ENCODE measurements around the gene SEC61B. TPM values are rescaled to one million over a fixed set of nuclear protein-coding genes. Genes with fewer than 3 reads are reported as not detected.
A peak's percentile ranks its signal among the peaks of the same experiment; 100 is the strongest.

Gene SEC61B
- total RNA-seq, 1 donor from 2014 or later = 129 TPM

GRCh38 chr9:99238331-99238730, 16.2 kb downstream of the SEC61B start:
- Mint-ChIP-seq H3K27me3 (ENCODE audit: low read depth) (no peaks in the 10 kb centered on the region), H3K36me3 (ENCODE audit: low read depth) (no peaks in the 10 kb centered on the region), H3K4me3 (no peak overlapping the region), H3K9me3 (no peaks in the 10 kb centered on the region), H3K27ac (ENCODE audit: unreplicated experiment) (no peak overlapping the region), H3K4me1 (peaks cover 5% of the 10 kb centered on the region)
- no peak for DNase-seq (ENCODE audit: low read depth, low spot score)
- TF ChIP-seq CTCF (conservative IDR thresholded peaks at IDR 0.05) = no peak

- H3K27me3 Mint-ChIP-seq (ENCODE audit: low read depth) = no peaks in the 10 kb centered on the region
- H3K4me1 Mint-ChIP-seq = peaks cover 5% of the 10 kb centered on the region
- TF ChIP-seq CTCF (conservative IDR thresholded peaks at IDR 0.05) = no peak
- H3K4me3 Mint-ChIP-seq = no peak overlapping the region
- no peak for DNase-seq (ENCODE audit: low read depth, low spot score)
- no peaks in the 10 kb centered on the region for H3K9me3 Mint-ChIP-seq
- H3K36me3 Mint-ChIP-seq (ENCODE audit: low read depth) = peaks cover 2% of the 10 kb centered on the region
- peak overlapping the region; percentile 57 for H3K27ac Mint-ChIP-seq (ENCODE audit: unreplicated experiment)
Measured at GRCh38 chr9:99239341-99240060, 17.4 kb downstream of the SEC61B start.

- Mint-ChIP-seq H3K27me3 (ENCODE audit: low read depth) (no peaks in the 10 kb centered on the region), H3K36me3 (ENCODE audit: low read depth) (peaks cover 2% of the 10 kb centered on the region)
Measured at GRCh38 chr9:99241106-99241505, 19.0 kb downstream of the SEC61B start.

DNA sequence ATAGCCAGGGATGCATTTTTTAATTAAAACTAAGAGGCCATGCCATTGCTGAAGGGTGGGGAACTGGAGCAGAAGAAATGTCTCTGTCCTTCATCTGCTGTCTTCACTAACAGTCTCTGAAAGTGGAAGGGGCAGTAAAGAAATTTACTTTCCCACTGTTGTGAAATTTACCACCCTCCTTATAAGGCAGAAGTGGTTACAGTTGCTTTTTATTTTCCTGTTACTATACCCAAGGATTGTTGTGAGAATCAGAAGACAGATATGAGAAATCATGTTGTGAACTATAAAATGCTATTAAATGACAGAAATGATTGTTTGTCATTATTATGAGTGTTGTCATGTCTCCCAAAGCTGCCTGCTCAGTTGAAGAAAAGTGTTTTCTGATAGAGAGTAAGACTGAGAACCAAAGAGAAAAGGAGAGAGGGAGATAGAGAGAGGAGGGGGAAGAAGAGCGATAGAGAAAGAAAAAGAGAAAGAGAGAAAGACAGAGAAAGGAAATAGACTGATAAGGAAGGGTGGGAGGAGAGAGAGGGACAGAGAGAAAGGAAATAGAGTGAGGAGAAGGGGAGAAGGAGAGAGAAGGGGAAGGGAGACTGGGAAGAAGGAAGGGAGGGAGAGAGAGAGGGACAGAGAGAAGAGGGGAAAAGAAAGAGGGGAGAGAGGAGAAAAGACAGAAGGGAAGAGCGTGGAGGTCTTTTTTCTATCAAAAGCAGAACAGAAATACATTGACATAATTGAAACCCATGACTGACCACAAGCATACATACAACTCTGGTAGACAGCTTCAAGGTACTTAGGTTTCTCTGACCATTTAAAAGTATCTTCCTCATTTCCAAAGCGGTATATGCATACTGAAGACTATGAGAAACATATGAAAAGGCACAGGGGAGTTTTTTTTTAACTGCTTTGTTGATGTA, 22.5 kb downstream of the SEC61B start:
- TF ChIP-seq CTCF (conservative IDR thresholded peaks at IDR 0.05) = no peak
- no peak for DNase-seq (ENCODE audit: low read depth, low spot score)
- Mint-ChIP-seq H3K9me3 (no peaks in the 10 kb centered on the region), H3K27ac (ENCODE audit: unreplicated experiment) (no peak overlapping the region), H3K4me3 (no peak overlapping the region), H3K4me1 (peaks cover 5% of the 10 kb centered on the region), H3K36me3 (ENCODE audit: low read depth) (peaks cover 2% of the 10 kb centered on the region), H3K27me3 (ENCODE audit: low read depth) (no peaks in the 10 kb centered on the region)

More at GRCh38 chr9:99241106-99241505, 19.0 kb downstream of the SEC61B start:
- Mint-ChIP-seq H3K4me1 (peaks cover 5% of the 10 kb centered on the region), H3K27ac (ENCODE audit: unreplicated experiment) (no peak overlapping the region), H3K9me3 (no peaks in the 10 kb centered on the region), H3K4me3 (no peak overlapping the region)
- peak; percentile 21 for TF ChIP-seq CTCF (conservative IDR thresholded peaks at IDR 0.05)
- DNase-seq (ENCODE audit: low read depth, low spot score) = no peak

GRCh38 chr9:99249619-99250018, 27.5 kb downstream of the SEC61B start:
- Mint-ChIP-seq H3K36me3 (ENCODE audit: low read depth) (no peaks in the 10 kb centered on the region), H3K4me3 (no peak overlapping the region), H3K27ac (ENCODE audit: unreplicated experiment) (no peak overlapping the region), H3K9me3 (no peaks in the 10 kb centered on the region), H3K27me3 (ENCODE audit: low read depth) (no peaks in the 10 kb centered on the region), H3K4me1 (no peaks in the 10 kb centered on the region)
- DNase-seq (ENCODE audit: low read depth, low spot score) = no peak
- TF ChIP-seq CTCF (conservative IDR thresholded peaks at IDR 0.05) = no peak
